ENCODE measurements around the gene FOXL1.

DNA sequence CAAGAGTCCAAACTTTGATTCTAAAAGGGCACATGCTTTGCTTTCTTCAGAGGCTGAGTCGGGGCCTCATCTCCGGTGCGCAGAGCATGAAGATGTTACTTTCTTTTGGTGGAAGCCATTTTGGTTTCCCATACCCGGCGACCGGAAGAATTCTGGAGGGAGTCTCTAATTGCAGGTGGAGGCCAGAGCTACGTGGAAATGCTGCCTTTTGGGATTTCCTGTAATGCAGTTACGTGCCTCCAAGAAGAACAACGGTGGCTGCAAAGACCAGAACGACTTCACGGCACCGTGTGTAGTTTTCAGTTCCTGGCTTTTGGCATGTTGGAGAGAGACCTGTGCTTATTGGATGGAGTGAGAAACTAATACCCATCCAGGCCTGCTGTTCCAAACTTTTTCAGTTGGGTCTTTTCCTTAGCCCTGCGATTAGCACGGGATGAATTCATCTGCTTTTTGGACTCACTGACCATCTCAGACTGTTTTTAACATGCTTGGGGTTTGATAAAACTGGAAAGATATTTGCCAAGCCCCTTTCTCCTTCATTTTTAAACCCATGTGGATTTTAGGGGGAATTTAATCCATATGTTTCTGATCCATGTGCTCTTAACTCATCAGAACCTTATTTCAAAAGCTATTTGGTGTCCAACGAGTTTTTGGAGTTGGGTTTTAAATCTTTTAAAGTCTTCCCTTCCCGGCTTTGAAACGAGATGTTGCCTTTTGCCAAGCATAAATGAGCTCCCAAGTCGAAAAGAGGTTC is 19.0 kb downstream of the FOXL1 start:
- TF ChIP-seq, protein P1, sequence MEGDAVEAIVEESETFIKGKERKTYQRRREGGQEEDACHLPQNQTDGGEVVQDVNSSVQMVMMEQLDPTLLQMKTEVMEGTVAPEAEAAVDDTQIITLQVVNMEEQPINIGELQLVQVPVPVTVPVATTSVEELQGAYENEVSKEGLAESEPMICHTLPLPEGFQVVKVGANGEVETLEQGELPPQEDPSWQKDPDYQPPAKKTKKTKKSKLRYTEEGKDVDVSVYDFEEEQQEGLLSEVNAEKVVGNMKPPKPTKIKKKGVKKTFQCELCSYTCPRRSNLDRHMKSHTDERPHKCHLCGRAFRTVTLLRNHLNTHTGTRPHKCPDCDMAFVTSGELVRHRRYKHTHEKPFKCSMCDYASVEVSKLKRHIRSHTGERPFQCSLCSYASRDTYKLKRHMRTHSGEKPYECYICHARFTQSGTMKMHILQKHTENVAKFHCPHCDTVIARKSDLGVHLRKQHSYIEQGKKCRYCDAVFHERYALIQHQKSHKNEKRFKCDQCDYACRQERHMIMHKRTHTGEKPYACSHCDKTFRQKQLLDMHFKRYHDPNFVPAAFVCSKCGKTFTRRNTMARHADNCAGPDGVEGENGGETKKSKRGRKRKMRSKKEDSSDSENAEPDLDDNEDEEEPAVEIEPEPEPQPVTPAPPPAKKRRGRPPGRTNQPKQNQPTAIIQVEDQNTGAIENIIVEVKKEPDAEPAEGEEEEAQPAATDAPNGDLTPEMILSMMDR (IDR thresholded peaks at IDR 0.05): no peak
- TF ChIP-seq, protein P2, sequence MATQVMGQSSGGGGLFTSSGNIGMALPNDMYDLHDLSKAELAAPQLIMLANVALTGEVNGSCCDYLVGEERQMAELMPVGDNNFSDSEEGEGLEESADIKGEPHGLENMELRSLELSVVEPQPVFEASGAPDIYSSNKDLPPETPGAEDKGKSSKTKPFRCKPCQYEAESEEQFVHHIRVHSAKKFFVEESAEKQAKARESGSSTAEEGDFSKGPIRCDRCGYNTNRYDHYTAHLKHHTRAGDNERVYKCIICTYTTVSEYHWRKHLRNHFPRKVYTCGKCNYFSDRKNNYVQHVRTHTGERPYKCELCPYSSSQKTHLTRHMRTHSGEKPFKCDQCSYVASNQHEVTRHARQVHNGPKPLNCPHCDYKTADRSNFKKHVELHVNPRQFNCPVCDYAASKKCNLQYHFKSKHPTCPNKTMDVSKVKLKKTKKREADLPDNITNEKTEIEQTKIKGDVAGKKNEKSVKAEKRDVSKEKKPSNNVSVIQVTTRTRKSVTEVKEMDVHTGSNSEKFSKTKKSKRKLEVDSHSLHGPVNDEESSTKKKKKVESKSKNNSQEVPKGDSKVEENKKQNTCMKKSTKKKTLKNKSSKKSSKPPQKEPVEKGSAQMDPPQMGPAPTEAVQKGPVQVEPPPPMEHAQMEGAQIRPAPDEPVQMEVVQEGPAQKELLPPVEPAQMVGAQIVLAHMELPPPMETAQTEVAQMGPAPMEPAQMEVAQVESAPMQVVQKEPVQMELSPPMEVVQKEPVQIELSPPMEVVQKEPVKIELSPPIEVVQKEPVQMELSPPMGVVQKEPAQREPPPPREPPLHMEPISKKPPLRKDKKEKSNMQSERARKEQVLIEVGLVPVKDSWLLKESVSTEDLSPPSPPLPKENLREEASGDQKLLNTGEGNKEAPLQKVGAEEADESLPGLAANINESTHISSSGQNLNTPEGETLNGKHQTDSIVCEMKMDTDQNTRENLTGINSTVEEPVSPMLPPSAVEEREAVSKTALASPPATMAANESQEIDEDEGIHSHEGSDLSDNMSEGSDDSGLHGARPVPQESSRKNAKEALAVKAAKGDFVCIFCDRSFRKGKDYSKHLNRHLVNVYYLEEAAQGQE (IDR thresholded peaks at IDR 0.05; ENCODE audit: insufficient read depth in 1 of 2, low read depth in 2 of 2, low read length in 1 of 2): no peak
- TF ChIP-seq TCF7L2 (IDR thresholded peaks at IDR 0.05; ENCODE audit: low read depth, low read length) (no peak), SIN3A (IDR thresholded peaks at IDR 0.05; ENCODE audit: borderline replicate concordance, insufficient read depth, low read depth, low read length) (no peak)
